Calu3 (cell line): ENCODE data around the gene PLEKHG4B. TPM values are rescaled to one million over a fixed set of nuclear protein-coding genes. Genes with fewer than 3 reads are reported as not detected.

Experiments
- BruUV-seq: library from RNA; stranded (reverse); fragments of 400-500 nt; replicated peaks from 2 replicates; lab custom pipeline; 2021; lab: Mats Ljungman, UMichigan
- CTCF ChIA-PET: fragments of 300-600 bp; sonication (Branson Sonifier 250); formaldehyde crosslinking; loops from one replicate; lab custom pipeline; 2022; ENCODE audit warnings: antibody characterized with exemption; lab: Charles Lee
- DNase-seq: peaks from one replicate; pipeline ENCODE4 v3.0.0; 2022
- H3K27ac Mint-ChIP-seq: one replicate; pipeline ENCODE4 v1.8.0; 2022; ENCODE audit warnings: mixed read lengths; ENCODE audit not compliant: unreplicated experiment
- H3K27me3 Mint-ChIP-seq: one replicate; pipeline ENCODE4 v1.8.0; 2022; ENCODE audit warnings: mixed read lengths; ENCODE audit not compliant: unreplicated experiment
- H3K36me3 Mint-ChIP-seq: one replicate; pipeline ENCODE4 v1.8.0; 2022; ENCODE audit warnings: mild to moderate bottlenecking, moderate library complexity, mixed read lengths; ENCODE audit not compliant: insufficient read depth, unreplicated experiment
- H3K4me1 Mint-ChIP-seq: one replicate; pipeline ENCODE4 v1.8.0; 2022; ENCODE audit warnings: mild to moderate bottlenecking, low read depth, mixed read lengths; ENCODE audit not compliant: unreplicated experiment
- H3K4me3 Mint-ChIP-seq: one replicate; pipeline ENCODE4 v1.8.0; 2022; ENCODE audit warnings: mild to moderate bottlenecking, low read depth, moderate library complexity, mixed read lengths; ENCODE audit not compliant: unreplicated experiment
- H3K9me3 Mint-ChIP-seq: one replicate; pipeline ENCODE4 v1.8.0; 2022; ENCODE audit warnings: low read depth, mixed read lengths; ENCODE audit not compliant: unreplicated experiment
- CTCF ChIP-seq: fragments of 200-600 bp; IDR thresholded peaks from one replicate; pipeline ENCODE4 v1.8.0; 2022; ENCODE audit warnings: antibody characterized with exemption; ENCODE audit not compliant: unreplicated experiment
- intact Hi-C: fragments of 100-400 bp; cut with micrococcal nuclease; formaldehyde crosslinking; loops from one replicate; pipeline ENCODE4 v1.10.0; 2022; ENCODE audit not compliant: unreplicated experiment
- total RNA-seq: library from RNA; stranded (reverse); gene quantifications from 2 replicates; pipeline ENCODE4 v1.2.3, GENCODE V29; 2022

Gene PLEKHG4B
- total RNA-seq, 1 experiment from 2014 or later = 1.7 TPM

DNA sequence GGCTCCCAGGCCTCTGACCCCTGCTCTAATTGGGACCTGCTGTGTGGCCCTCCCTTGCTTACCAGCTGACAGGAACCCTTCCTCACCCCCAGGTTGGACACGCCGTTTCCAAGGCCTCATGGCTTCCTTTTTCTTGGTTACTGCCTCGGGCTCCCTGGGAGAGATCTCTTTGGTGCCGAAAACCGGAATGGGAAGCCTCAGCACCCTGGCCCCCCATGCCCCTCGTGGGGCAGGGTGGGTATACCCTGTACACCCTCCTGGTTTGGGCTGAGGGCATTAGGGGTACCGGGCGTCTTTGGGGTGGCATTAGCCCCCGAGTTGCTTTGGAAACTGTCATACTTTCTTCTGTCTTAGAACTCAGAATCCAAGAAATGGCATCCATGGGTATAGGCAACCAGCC, 89.2 kb downstream of the PLEKHG4B start:
- DNase-seq = no peak
- Mint-ChIP-seq H3K27me3 (peaks cover 80% of the 10 kb centered on the region), H3K27ac (no peak overlapping the region), H3K36me3 (no peaks in the 10 kb centered on the region), H3K9me3 (no peaks in the 10 kb centered on the region), H3K4me1 (no peaks in the 10 kb centered on the region), H3K4me3 (no peak overlapping the region)
- intact Hi-C loops = no loop called here
- TF ChIP-seq CTCF = no peak
- CTCF ChIA-PET = no interaction called here
- BruUV-seq = no TSS peak

DNA sequence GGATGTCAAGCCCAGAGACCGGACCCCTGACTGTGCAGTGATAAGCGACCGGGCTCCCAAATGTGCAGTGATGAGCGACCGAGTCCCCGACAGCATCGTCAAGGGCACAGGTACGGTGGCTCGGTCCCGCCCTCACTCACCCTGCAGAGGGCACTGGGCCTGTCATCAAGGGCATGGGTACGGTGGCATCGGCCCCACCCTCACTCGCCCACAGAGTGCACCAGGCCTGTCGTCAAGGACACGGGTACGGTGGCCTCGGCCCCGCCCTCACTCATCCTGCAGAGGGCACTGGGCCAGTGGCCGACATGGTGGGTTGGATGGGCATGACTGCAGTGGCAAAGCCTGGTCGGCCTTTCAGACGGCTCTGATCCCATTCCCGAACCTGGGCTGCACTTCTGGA, 89.6 kb downstream of the PLEKHG4B start:
- Mint-ChIP-seq H3K27me3 (peaks cover 77% of the 10 kb centered on the region), H3K9me3 (no peaks in the 10 kb centered on the region), H3K36me3 (no peaks in the 10 kb centered on the region), H3K27ac (no peak overlapping the region), H3K4me3 (no peak overlapping the region), H3K4me1 (no peaks in the 10 kb centered on the region)
- no peak for TF ChIP-seq CTCF
- intact Hi-C loops = no loop called here
- BruUV-seq = no TSS peak
- CTCF ChIA-PET = no interaction called here
- DNase-seq = no peak

- intact Hi-C loops = no loop called here
- no peaks in the 10 kb centered on the region for H3K4me1 Mint-ChIP-seq
- H3K36me3 Mint-ChIP-seq = no peaks in the 10 kb centered on the region
- no peaks in the 10 kb centered on the region for H3K9me3 Mint-ChIP-seq
- no peak overlapping the region for H3K27ac Mint-ChIP-seq
- CTCF ChIA-PET = no interaction called here
- DNase-seq = no peak
- no peak overlapping the region for H3K4me3 Mint-ChIP-seq
- BruUV-seq = no TSS peak
- no peak for TF ChIP-seq CTCF
- H3K27me3 Mint-ChIP-seq = peaks cover 71% of the 10 kb centered on the region
Observed at GRCh38 chr5:182126-182525, 90.2 kb downstream of the PLEKHG4B start.

DNA sequence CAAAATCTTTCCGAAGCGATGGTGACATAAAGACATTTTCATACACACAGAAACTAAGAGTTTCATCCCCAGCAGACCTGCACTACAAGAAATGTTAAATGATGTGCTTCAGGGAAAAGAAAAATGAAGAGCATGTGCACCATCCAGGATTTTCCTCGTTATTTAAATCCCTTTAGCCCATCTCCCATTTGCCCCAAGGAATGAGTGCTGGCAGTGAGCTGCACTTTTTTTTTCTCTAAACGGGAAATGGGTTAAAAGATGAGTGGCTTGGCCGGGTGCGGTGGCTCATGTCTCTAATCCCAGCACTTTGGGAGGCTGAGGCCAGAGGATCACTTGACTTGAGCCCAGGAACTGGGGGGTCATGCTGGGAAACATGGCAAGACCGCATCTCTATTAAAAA, 92.5 kb downstream of the PLEKHG4B start:
- Mint-ChIP-seq H3K27me3 (peaks cover 49% of the 10 kb centered on the region), H3K4me3 (no peak overlapping the region), H3K27ac (no peak overlapping the region), H3K4me1 (peaks cover 9% of the 10 kb centered on the region), H3K9me3 (no peaks in the 10 kb centered on the region), H3K36me3 (no peaks in the 10 kb centered on the region)
- BruUV-seq = no TSS peak
- no peak for TF ChIP-seq CTCF
- DNase-seq = no peak
- intact Hi-C loops = no loop called here
- CTCF ChIA-PET = no interaction called here
